PFSK-1 (cell line): ENCODE data around the gene GNG12.

Experiments
- FOXP2 ChIP-seq: optimal IDR thresholded peaks from 2 replicates; pipeline ENCODE3; 2011; ENCODE audit warnings: borderline replicate concordance, control low read depth, inconsistent platforms; ENCODE audit not compliant: insufficient read depth; ENCODE audit errors: extremely low read length, extremely low read depth
- POLR2AphosphoS5 ChIP-seq: IDR thresholded peaks from 2 replicates; pipeline ENCODE4 v1.6.1; 2012; ENCODE audit warnings: low read depth, mild to moderate bottlenecking, control low read depth, low read length, moderate library complexity
- SIN3A ChIP-seq: IDR thresholded peaks from 2 replicates; pipeline ENCODE4 v1.6.1; 2012; ENCODE audit warnings: mild to moderate bottlenecking, low read length, moderate library complexity, borderline replicate concordance; ENCODE audit not compliant: insufficient read depth
- TAF1 ChIP-seq: IDR thresholded peaks from 2 replicates; pipeline ENCODE4 v1.6.1; 2012; ENCODE audit warnings: low read length, control low read depth, borderline replicate concordance; ENCODE audit not compliant: insufficient read depth
- TF ChIP-seq, protein P1 (sequence below), 2 experiments: IDR thresholded peaks; 2 replicates each; pipeline versions ENCODE4 v1.6.1 to v1.8.0; 2011 to 2012; ENCODE audit warnings: low read depth in 2 of 2, low read length in 2 of 2, control low read depth in 1 of 2, inconsistent platforms in 1 of 2, mild to moderate bottlenecking in 1 of 2, moderate library complexity in 1 of 2; ENCODE audit not compliant: insufficient read depth in 1 of 2

Gene GNG12

GRCh38 chr1:67677930-67678329 lies 155.3 kb downstream of the GNG12 start:
- no peak for TF ChIP-seq FOXP2
- no peak for TF ChIP-seq TAF1
- TF ChIP-seq POLR2AphosphoS5, result no peak
- TF ChIP-seq SIN3A, result no peak
- TF ChIP-seq, protein P1, sequence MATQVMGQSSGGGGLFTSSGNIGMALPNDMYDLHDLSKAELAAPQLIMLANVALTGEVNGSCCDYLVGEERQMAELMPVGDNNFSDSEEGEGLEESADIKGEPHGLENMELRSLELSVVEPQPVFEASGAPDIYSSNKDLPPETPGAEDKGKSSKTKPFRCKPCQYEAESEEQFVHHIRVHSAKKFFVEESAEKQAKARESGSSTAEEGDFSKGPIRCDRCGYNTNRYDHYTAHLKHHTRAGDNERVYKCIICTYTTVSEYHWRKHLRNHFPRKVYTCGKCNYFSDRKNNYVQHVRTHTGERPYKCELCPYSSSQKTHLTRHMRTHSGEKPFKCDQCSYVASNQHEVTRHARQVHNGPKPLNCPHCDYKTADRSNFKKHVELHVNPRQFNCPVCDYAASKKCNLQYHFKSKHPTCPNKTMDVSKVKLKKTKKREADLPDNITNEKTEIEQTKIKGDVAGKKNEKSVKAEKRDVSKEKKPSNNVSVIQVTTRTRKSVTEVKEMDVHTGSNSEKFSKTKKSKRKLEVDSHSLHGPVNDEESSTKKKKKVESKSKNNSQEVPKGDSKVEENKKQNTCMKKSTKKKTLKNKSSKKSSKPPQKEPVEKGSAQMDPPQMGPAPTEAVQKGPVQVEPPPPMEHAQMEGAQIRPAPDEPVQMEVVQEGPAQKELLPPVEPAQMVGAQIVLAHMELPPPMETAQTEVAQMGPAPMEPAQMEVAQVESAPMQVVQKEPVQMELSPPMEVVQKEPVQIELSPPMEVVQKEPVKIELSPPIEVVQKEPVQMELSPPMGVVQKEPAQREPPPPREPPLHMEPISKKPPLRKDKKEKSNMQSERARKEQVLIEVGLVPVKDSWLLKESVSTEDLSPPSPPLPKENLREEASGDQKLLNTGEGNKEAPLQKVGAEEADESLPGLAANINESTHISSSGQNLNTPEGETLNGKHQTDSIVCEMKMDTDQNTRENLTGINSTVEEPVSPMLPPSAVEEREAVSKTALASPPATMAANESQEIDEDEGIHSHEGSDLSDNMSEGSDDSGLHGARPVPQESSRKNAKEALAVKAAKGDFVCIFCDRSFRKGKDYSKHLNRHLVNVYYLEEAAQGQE (IDR thresholded peaks at IDR 0.05; ENCODE audit: insufficient read depth in 1 of 2, low read depth in 2 of 2, low read length in 2 of 2), result no peak

DNA sequence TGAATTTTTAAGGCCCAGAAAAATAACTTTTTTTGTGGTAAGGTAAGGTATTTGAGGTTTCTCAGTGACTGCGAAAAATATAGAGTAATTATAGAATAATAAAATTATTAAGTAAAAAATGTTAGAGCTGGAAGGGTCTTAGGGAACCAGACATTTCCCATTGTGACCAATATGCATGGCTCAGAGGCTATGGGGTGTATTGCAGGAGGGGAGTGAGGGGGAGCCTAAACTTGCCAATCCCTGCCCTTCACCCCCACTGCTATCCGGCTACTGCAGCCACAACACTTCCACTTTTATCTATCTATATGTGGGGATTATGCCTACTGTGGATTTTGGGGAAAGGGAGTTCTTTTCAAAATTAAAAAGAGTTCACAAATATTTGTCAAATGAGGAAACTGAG lies 155.9 kb downstream of the GNG12 start:
- TF ChIP-seq FOXP2 (no peak), POLR2AphosphoS5 (no peak), SIN3A (no peak), TAF1 (no peak)
- TF ChIP-seq, protein P1 (IDR thresholded peaks at IDR 0.05; ENCODE audit: insufficient read depth in 1 of 2, low read depth in 2 of 2, low read length in 2 of 2), result no peak

- TF ChIP-seq SIN3A, result no peak
- TF ChIP-seq, protein P1 (IDR thresholded peaks at IDR 0.05; ENCODE audit: insufficient read depth in 1 of 2, low read depth in 2 of 2, low read length in 2 of 2), result no peak
- TF ChIP-seq FOXP2, result no peak
- TF ChIP-seq POLR2AphosphoS5, result no peak
- TF ChIP-seq TAF1, result no peak
Observed at GRCh38 chr1:67676946-67677345, 156.3 kb downstream of the GNG12 start.

- TF ChIP-seq, protein P1 (IDR thresholded peaks at IDR 0.05; ENCODE audit: insufficient read depth in 1 of 2, low read depth in 2 of 2, low read length in 2 of 2), result no peak
- no peak for TF ChIP-seq SIN3A
- no peak for TF ChIP-seq TAF1
Observed at GRCh38 chr1:67676287-67676686, 157.0 kb downstream of the GNG12 start.

DNA sequence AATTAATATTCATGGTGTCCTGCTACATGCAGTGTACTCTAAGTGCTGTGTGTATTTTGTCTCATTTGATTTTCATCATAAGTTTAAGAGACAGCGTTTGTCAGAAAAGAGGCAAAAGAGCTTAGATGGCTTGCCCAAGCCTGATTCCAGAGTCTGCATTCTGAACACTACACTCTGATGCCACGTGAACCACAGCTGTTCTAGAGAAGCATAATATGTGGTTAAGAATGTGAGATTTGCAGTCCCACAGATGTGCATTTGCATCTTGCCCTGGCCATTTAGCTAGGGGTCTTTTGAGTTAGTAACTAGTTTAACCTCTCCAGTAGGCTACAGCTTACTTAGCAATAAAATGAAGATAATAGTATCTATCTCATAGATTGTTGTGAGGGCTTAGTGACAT lies 157.5 kb downstream of the GNG12 start:
- TF ChIP-seq, protein P1 (IDR thresholded peaks at IDR 0.05; ENCODE audit: insufficient read depth in 1 of 2, low read depth in 2 of 2, low read length in 2 of 2), result no peak
- TF ChIP-seq SIN3A, result no peak
- TF ChIP-seq FOXP2, result no peak
- TF ChIP-seq POLR2AphosphoS5, result no peak
- TF ChIP-seq TAF1, result no peak
